GM10248 (cell line): ENCODE results near the gene PAPOLG.

Experiments
- CTCF ChIA-PET: fragments of 300-600 bp; sonication (Branson Sonifier 250); formaldehyde crosslinking; extraction: SDS; loops from one replicate; lab custom pipeline; 2021; ENCODE audit warnings: antibody characterized with exemption; lab: Yijun Ruan, JAX
- POLR2A ChIA-PET: fragments of 350-650 bp; sonication (Branson Sonifier 250); formaldehyde crosslinking; extraction: SDS; loops from one replicate; lab custom pipeline; 2020; ENCODE audit warnings: antibody characterized with exemption; lab: Yijun Ruan, JAX
- DNase-seq: peaks from one replicate; pipeline ENCODE4 v3.0.0; 2012; ENCODE audit errors: extremely low spot score
- TF ChIP-seq, protein P1 (sequence below): IDR thresholded peaks from 2 replicates; pipeline ENCODE4 v1.5.1; 2012; ENCODE audit warnings: mild to moderate bottlenecking, low read depth; ENCODE audit errors: extremely low read depth, missing control alignments, control extremely low read depth

The PAPOLG gene

DNA sequence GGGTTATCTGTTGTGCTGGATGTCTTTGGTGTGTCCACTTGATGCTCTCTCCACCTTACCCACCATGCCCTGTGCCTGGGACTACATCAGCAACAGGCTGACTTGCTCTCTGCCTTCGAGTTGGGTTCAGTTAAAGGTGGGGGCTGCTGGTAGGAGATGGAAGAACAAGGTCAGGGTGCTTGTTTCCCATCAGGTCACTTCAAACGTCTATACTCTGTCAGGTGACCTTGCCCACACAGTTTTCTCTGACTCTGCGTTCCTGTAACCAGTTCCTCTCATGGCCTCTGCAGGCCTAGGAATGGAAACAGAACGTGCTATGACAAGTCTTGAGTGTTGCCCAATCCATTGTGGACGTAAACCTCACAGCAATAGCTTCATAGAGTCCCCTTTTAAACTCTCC lies 38.4 kb upstream of the PAPOLG start:
- no peak for DNase-seq
- ChIA-PET POLR2A (no interaction called here), CTCF (interaction anchor here (1.4 to 2.0 kb wide), 2 partner anchors 9 to 282 kb away, joined by 3 to 15 read pairs; no protein-coding TSS in a partner anchor)
- TF ChIP-seq, protein P1, sequence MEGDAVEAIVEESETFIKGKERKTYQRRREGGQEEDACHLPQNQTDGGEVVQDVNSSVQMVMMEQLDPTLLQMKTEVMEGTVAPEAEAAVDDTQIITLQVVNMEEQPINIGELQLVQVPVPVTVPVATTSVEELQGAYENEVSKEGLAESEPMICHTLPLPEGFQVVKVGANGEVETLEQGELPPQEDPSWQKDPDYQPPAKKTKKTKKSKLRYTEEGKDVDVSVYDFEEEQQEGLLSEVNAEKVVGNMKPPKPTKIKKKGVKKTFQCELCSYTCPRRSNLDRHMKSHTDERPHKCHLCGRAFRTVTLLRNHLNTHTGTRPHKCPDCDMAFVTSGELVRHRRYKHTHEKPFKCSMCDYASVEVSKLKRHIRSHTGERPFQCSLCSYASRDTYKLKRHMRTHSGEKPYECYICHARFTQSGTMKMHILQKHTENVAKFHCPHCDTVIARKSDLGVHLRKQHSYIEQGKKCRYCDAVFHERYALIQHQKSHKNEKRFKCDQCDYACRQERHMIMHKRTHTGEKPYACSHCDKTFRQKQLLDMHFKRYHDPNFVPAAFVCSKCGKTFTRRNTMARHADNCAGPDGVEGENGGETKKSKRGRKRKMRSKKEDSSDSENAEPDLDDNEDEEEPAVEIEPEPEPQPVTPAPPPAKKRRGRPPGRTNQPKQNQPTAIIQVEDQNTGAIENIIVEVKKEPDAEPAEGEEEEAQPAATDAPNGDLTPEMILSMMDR: no peak

DNA sequence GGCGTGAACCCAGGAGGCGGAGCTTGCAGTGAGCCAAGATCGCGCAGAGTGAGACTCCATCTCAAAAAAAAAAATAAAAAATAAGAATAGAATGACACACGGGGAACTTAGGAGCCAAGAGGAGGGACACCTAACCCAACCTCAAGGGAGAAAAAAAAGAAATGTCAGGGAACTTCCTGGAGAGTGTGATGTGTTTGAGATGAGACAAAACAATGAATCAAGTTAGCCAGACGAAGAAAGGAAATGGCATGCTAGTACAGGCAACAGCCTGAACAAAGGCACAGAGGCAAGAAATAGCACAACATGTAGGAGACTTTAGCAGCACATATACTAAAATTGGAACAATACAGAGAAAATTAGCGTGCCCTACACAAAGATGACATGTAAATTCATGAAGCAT lies 36.7 kb upstream of the PAPOLG start:
- ChIA-PET POLR2A (no interaction called here), CTCF (interaction anchor here (1.4 to 1.9 kb wide), 2 partner anchors 12 to 280 kb away, joined by 3 to 6 read pairs; no protein-coding TSS in a partner anchor)
- TF ChIP-seq, protein P1: no peak
- no peak for DNase-seq

DNA sequence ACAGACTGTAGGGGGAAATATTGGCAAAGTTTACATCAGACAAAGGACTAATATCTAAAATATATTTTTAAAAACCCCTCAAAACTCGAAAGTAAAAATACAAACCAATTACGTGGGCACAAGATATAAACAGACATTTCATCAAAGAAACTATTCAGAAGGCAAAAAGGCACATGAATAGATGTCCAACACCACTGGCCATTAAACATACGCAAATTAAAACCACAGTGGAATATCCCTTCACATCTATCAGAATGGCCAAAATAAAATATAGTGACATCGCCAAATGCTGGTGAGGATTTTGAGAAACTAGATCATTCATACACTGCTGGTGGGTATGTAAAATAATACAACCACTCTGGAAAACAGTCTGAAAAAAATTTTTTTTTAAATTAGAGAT lies 30.6 kb upstream of the PAPOLG start:
- ChIA-PET CTCF (interaction anchor here (2.0 kb wide), 2 partner anchors 18 to 50 kb away, joined by 5 to 7 read pairs; no protein-coding TSS in a partner anchor), POLR2A (interaction anchor here (0.6 kb wide), 1 partner anchor 22 kb away, joined by 3 read pairs; no protein-coding TSS in a partner anchor)
- TF ChIP-seq, protein P1: no peak
- DNase-seq: no peak

DNA sequence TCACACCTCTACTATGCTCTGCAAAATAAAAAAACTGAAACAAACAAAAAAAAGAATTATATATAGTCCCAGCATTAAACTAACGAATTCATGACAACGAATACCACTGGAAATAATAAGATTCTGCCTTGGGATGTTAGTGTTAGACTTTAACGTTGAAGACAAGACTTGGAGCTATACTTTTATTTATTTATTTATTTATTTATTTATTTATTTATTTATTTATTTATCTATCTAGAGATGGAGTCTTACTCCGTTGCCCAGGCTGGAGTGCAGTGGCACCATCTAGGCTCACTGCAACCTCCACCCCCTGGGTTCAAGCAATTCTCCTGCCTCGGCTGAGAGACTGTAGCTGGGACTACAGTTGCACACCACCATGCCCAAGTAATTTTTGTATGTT lies 27.2 kb upstream of the PAPOLG start:
- ChIA-PET CTCF (interaction anchor here (2.3 kb wide), 1 partner anchor 11 kb away, joined by 6 read pairs; no protein-coding TSS in a partner anchor), POLR2A (no interaction called here)
- TF ChIP-seq, protein P1: no peak
- no peak for DNase-seq

DNA sequence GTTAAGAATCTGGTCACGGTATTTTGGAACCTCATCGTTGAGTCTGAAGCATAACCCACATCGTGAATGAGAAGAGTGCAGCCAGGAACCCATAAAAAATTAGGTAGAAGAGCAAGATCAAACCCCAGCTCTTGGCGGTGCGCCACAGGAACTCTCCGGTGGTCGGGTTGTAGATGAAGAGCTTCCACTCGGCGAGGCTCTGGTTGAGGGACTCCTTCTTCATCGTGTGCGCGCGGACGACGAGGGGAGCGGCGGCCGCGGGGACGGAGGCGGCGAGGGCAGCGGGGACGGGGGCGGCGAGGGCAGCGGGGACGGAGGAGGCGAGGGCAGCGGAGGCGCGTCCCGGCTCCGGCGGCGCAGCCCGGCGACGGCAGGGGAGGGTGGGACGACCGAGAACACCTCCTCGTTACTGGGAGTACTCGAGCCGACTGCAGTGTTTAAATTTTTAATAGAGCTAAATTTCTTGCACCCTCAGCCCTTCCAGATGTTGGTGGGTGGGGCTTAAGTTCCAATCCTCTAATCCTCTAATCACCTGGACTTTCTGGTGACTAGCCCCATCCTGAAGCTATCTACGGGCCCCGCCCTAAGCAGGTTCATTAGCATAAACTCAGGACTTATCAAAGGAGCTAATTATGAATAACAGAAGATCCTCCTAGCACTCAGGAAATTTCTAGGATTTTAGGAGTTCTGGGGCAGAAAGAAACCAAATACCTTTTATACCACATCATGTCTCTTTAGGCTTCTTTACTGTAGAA lies 20.4 kb upstream of the PAPOLG start:
- TF ChIP-seq, protein P1: no peak
- ChIA-PET CTCF (interaction anchor here (0.9 to 1.5 kb wide), 2 partner anchors 9 to 28 kb away, joined by 5 to 8 read pairs; no protein-coding TSS in a partner anchor), POLR2A (no interaction called here)
- DNase-seq: peak; percentile 20

DNA sequence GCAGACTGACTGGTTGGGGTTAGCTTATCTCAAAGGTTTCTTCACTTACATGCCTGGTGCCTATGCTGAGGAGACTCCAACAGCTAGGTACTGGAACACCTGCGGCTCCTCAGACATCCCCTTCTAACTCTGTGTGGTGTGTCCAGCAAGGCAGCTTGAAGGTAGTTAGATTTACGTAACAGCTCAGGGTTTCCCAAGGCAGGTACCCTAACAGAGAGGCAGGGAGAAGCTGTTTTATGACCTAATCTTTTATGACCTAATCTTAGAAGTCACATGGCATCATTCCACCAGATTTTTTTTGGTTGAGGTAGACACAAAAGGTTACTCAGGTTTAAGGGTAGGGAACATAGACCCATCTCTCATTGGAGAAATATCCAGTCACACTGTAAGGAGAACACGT lies 17.4 kb upstream of the PAPOLG start:
- no peak for DNase-seq
- TF ChIP-seq, protein P1: no peak
- ChIA-PET POLR2A (interaction anchor here (1.0 kb wide), 1 partner anchor 17 kb away, joined by 3 read pairs; the partner anchor contains the start of gene PAPOLG), CTCF (interaction anchor here (0.8 to 1.8 kb wide), 2 partner anchors 31 to 261 kb away, joined by 3 to 6 read pairs; no protein-coding TSS in a partner anchor)
